Neuronal stem cell (in vitro differentiated cells): Measurements from ENCODE around the gene ZNF536.

ENCODE experiments used
- DNase-seq: peaks from one replicate; pipeline ENCODE4 v3.0.0-alpha.2; 2013; ENCODE audit warnings: low spot score
- H2AFZ ChIP-seq: one replicate; pipeline ENCODE4 v1.6.1; 2013; ENCODE audit warnings: mild to moderate bottlenecking, low read length, inconsistent platforms
- H2AK5ac ChIP-seq: 2 replicates; pipeline ENCODE4 v1.6.1; 2013; ENCODE audit warnings: low read depth, mild to moderate bottlenecking, inconsistent platforms, low read length, moderate library complexity, mixed read lengths
- H2BK120ac ChIP-seq: 2 replicates; pipeline ENCODE4 v1.6.1; 2013; ENCODE audit warnings: low read depth, mild to moderate bottlenecking, inconsistent platforms, low read length, moderate library complexity, mixed read lengths
- H2BK12ac ChIP-seq: one replicate; pipeline ENCODE4 v1.6.1; 2013; ENCODE audit warnings: low read length, inconsistent platforms
- H2BK15ac ChIP-seq: 2 replicates; pipeline ENCODE4 v1.6.1; 2013; ENCODE audit warnings: mild to moderate bottlenecking, low read length, inconsistent platforms, mixed read lengths
- H2BK5ac ChIP-seq: one replicate; pipeline ENCODE4 v1.6.1; 2013; ENCODE audit warnings: inconsistent platforms, mild to moderate bottlenecking, low read length, moderate library complexity
- H3K14ac ChIP-seq: one replicate; pipeline ENCODE4 v1.6.1; 2013; ENCODE audit warnings: low read length, inconsistent platforms
- H3K18ac ChIP-seq: 2 replicates; pipeline ENCODE4 v1.6.1; 2013; ENCODE audit warnings: low read length, inconsistent platforms
- H3K23ac ChIP-seq: 2 replicates; pipeline ENCODE4 v1.6.1; 2013; ENCODE audit warnings: low read depth, mild to moderate bottlenecking, mixed read lengths, low read length, inconsistent platforms; ENCODE audit not compliant: poor library complexity
- H3K27ac ChIP-seq: replicated peaks from 3 replicates; pipeline ENCODE4 v1.5.1; 2013; ENCODE audit warnings: low read length, inconsistent platforms
- H3K27me3 ChIP-seq, 3 experiments: 2 replicates each; pipeline ENCODE4 v1.6.1; 2013; ENCODE audit warnings: low read length in 3 of 3, mild to moderate bottlenecking in 2 of 3, inconsistent platforms in 1 of 3, low read depth in 1 of 3, mixed read lengths in 1 of 3, moderate library complexity in 1 of 3; ENCODE audit not compliant: control insufficient read depth in 3 of 3, insufficient read depth in 3 of 3
- H3K36me3 ChIP-seq, 2 donors: replicated peaks in 1 of 2; 2 replicates each; pipeline ENCODE4 v1.6.1; 2013; ENCODE audit warnings: low read length in 2 of 2; ENCODE audit not compliant: control insufficient read depth in 2 of 2, insufficient read depth in 2 of 2
- H3K4ac ChIP-seq: 2 replicates; pipeline ENCODE4 v1.6.1; 2013; ENCODE audit warnings: inconsistent platforms, mild to moderate bottlenecking, low read length, moderate library complexity
- H3K4me1 ChIP-seq, 2 donors: 1 replicate in 1 of 2; 2 replicates in 1 of 2; pipeline ENCODE4 v1.6.1; 2013; ENCODE audit warnings: low read length in 2 of 2, low read depth in 1 of 2; ENCODE audit not compliant: control insufficient read depth in 2 of 2, insufficient read depth in 1 of 2
- H3K4me2 ChIP-seq: one replicate; pipeline ENCODE4 v1.6.1; 2013; ENCODE audit warnings: mild to moderate bottlenecking, low read length, inconsistent platforms; ENCODE audit not compliant: insufficient read depth, poor library complexity, severe bottlenecking
- H3K4me3 ChIP-seq, 2 donors: 2 replicates each; pipeline ENCODE4 v1.5.1; 2013; ENCODE audit warnings: low read length in 2 of 2, mild to moderate bottlenecking in 2 of 2, inconsistent platforms in 1 of 2, moderate library complexity in 1 of 2
- H3K79me1 ChIP-seq: one replicate; pipeline ENCODE4 v1.6.1; 2013; ENCODE audit warnings: low read depth, mild to moderate bottlenecking, inconsistent platforms, low read length, moderate library complexity
- H3K9ac ChIP-seq: one replicate; pipeline ENCODE4 v1.6.1; 2013; ENCODE audit warnings: mild to moderate bottlenecking, low read depth, low read length, inconsistent platforms; ENCODE audit not compliant: poor library complexity
- H3K9me3 ChIP-seq, 2 donors: replicated peaks in 1 of 2; 2 replicates each; pipeline versions ENCODE3 to v1.6.1; 2013; ENCODE audit warnings: low read length in 2 of 2, mild to moderate bottlenecking in 2 of 2, inconsistent platforms in 1 of 2, low read depth in 1 of 2, mixed read lengths in 1 of 2, moderate library complexity in 1 of 2; ENCODE audit not compliant: control insufficient read depth in 2 of 2, insufficient read depth in 1 of 2
- H4K8ac ChIP-seq: one replicate; pipeline ENCODE4 v1.6.1; 2013; ENCODE audit warnings: low read depth, mild to moderate bottlenecking, inconsistent platforms, low read length, moderate library complexity
- H4K91ac ChIP-seq: one replicate; pipeline ENCODE4 v1.6.1; 2013; ENCODE audit warnings: low read length, low read depth, mild to moderate bottlenecking, inconsistent platforms; ENCODE audit not compliant: poor library complexity
- WGBS, 2 donors: extraction: QIAGEN DNeasy Blood & Tissue Kit; methylation state at CpG; one replicate each; pipeline ENCODE4 v1.1.7; 2013; ENCODE audit warnings: missing lambda C conversion rate in 2 of 2, mixed read lengths in 1 of 2; ENCODE audit not compliant: insufficient read length in 2 of 2, insufficient replicate concordance in 1 of 2; ENCODE audit errors: extremely low coverage in 2 of 2; 5-methylcytosine and 5-hydroxymethylcytosine counted together

ZNF536 gene

DNA sequence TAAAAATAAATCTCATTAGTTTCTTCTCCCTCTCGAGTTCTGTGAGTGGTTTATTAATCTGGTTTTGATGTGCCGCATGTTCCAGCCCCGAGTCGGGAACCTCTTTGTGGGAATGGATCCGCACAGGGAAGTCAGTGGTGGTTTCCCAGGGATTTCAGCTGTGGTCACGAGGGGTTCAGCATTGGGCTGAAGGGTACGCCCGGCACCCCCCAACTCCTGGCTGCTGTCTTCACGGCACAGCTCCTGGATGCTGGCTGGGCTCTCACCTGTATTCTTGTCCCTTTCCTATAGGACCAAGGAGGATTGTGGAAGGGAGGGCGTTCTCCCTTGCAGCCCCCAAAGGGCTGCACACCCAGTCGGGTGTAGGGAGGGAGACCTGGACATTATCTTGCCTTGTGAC lies 167.8 kb downstream of the ZNF536 start:
- Histone ChIP-seq H3K27me3 (no peaks in the 10 kb centered on the region), H4K91ac (no peak overlapping the region), H2AFZ (no peak overlapping the region), H2BK5ac (no peak overlapping the region), H3K23ac (no peak overlapping the region), H3K4me1 (peaks cover 0 to 8% of the 10 kb centered on the region in 2 donors), H3K4me3 (no peak overlapping the region), H3K4ac (no peak overlapping the region), H2BK15ac (no peak overlapping the region), H3K36me3 (no peaks in the 10 kb centered on the region), H2BK12ac (no peak overlapping the region), H4K8ac (no peak overlapping the region), H3K14ac (no peak overlapping the region), H3K27ac (no peak overlapping the region), H3K9ac (no peak overlapping the region), H3K18ac (peak overlapping the region; percentile 48), H2AK5ac (no peak overlapping the region), H3K4me2 (no peak overlapping the region), H3K79me1 (no peaks in the 10 kb centered on the region), H3K9me3 (peaks cover 0 to 4% of the 10 kb centered on the region in 2 donors), H2BK120ac (no peak overlapping the region)
- no CpG with 5 or more reads among the region's 11 CpGs for WGBS, 2 donors
- no peak for DNase-seq

DNA sequence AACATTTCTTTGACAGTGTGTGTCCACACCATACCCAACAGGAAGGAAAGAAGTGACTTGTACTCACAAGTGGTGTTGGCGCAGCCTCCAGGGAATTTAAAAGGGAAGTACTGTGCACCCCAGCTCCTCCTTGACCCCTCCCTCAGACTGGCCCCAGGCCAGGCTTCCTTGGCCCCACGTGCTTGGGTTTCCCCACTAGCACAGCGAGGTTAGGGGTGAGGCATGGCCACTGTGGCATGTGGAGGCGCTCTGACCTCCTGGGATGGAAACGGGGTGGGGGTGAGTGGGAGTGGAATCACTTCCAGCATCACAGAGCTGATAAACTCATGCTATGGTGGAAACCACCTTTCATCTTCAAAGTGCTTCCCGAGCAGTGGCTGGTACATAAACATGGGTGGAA lies 168.6 kb downstream of the ZNF536 start:
- Histone ChIP-seq H3K36me3 (no peaks in the 10 kb centered on the region), H2BK120ac (no peak overlapping the region), H3K27me3 (no peaks in the 10 kb centered on the region), H3K4me3 (no peak overlapping the region), H2BK12ac (no peak overlapping the region), H3K79me1 (no peaks in the 10 kb centered on the region), H4K8ac (no peak overlapping the region), H3K18ac (no peak overlapping the region), H2AFZ (no peak overlapping the region), H3K4me1 (peaks cover 0 to 8% of the 10 kb centered on the region in 2 donors), H2BK5ac (no peak overlapping the region), H2AK5ac (no peak overlapping the region), H2BK15ac (no peak overlapping the region), H3K27ac (no peak overlapping the region), H4K91ac (no peak overlapping the region), H3K14ac (no peak overlapping the region), H3K4me2 (no peak overlapping the region), H3K4ac (no peak overlapping the region), H3K9ac (no peak overlapping the region), H3K23ac (no peak overlapping the region), H3K9me3 (peaks cover 0 to 4% of the 10 kb centered on the region in 2 donors)
- WGBS, 2 donors, result no CpG with 5 or more reads among the region's 6 CpGs
- DNase-seq, result no peak

DNA sequence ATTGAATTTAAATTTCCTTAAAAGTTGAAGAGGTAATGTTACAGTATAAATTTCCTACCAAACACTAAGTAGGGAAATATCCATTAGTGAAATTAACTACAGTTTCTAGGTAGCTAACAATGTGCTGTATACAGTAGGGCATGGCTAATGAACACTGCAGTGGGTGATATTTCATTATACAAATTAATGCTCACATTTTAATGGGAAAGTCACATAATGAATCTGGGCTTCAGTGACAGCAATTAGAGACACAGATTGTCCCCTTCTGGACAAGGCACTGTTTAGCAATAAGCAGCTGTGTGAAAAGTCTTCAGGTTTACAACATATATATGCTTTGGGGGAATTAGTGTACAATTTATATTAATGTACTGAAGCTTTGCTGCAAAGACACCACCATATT lies 169.4 kb downstream of the ZNF536 start:
- no peak overlapping the region for H3K4me2 ChIP-seq
- no peak for DNase-seq
- H3K23ac ChIP-seq, result no peak overlapping the region
- H2BK5ac ChIP-seq, result no peak overlapping the region
- no peak overlapping the region for H2AK5ac ChIP-seq
- no peaks in the 10 kb centered on the region for H3K27me3 ChIP-seq
- H2BK15ac ChIP-seq, result no peak overlapping the region
- H3K27ac ChIP-seq, result no peak overlapping the region
- no peaks in the 10 kb centered on the region for H3K79me1 ChIP-seq
- H3K4me3 ChIP-seq, result no peak overlapping the region
- H2AFZ ChIP-seq, result no peak overlapping the region
- peaks cover 0 to 4% of the 10 kb centered on the region in 2 donors for H3K9me3 ChIP-seq
- no peaks in the 10 kb centered on the region for H3K36me3 ChIP-seq
- H2BK12ac ChIP-seq, result no peak overlapping the region
- H2BK120ac ChIP-seq, result no peak overlapping the region
- H3K4me1 ChIP-seq, result peaks cover 4 to 5% of the 10 kb centered on the region in 2 donors
- H3K18ac ChIP-seq, result no peak overlapping the region
- H4K8ac ChIP-seq, result no peak overlapping the region
- H3K4ac ChIP-seq, result no peak overlapping the region
- H4K91ac ChIP-seq, result no peak overlapping the region
- H3K14ac ChIP-seq, result no peak overlapping the region
- no peak overlapping the region for H3K9ac ChIP-seq

DNA sequence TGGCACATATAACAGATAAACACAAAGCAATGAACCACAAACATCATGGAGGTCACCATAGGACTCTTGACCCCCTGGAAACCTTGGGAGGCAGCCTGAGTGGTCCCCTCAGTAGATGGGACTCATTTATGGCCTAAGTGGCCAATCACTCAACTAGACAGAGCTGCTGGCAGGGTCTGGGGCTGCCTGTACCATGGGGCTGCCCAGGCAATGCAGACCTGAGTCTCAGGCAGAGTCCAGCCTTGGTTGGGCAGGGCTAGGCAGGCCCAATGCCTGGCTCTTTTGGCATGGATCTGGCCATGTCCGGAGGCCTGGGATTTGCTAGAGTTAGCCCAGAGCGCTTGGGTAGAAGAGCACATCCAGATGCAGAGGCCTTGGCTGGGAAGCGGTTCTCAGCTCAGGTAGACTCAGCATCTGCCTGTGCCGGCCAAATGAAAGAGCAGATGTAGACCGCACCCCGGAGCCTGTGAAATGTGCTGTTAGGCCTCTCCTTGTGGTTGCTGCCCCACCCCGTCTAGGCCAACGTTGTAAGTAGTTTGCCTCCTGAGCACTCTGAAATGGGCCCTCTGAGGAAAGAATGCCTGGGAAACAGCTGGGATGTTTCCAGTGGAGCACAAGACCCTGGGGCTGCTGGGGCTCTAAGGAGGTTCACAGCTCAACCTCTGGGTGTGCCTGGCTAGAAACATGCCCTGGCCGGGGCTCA lies 171.2 kb downstream of the ZNF536 start:
- H2AFZ ChIP-seq, result no peak overlapping the region
- WGBS, 2 donors, result no CpG with 5 or more reads among the region's 9 CpGs
- DNase-seq, result no peak

More for the DNA sequence above, 171.2 kb downstream of the ZNF536 start:
- Histone ChIP-seq H3K18ac (no peak overlapping the region), H3K79me1 (no peaks in the 10 kb centered on the region), H2BK5ac (no peak overlapping the region), H3K27me3 (no peaks in the 10 kb centered on the region), H4K8ac (no peak overlapping the region), H2AK5ac (no peak overlapping the region), H3K9me3 (peaks cover 0 to 4% of the 10 kb centered on the region in 2 donors), H3K14ac (no peak overlapping the region), H2BK15ac (no peak overlapping the region), H3K36me3 (no peaks in the 10 kb centered on the region), H3K4me2 (no peak overlapping the region), H4K91ac (no peak overlapping the region), H3K4me1 (peaks cover 0 to 4% of the 10 kb centered on the region in 2 donors), H3K27ac (no peak overlapping the region), H2BK120ac (no peak overlapping the region), H3K4me3 (no peak overlapping the region), H3K9ac (no peak overlapping the region), H3K23ac (peak overlapping the region; percentile 46), H2BK12ac (no peak overlapping the region), H3K4ac (no peak overlapping the region)
